KMS-11 (cell line): ENCODE measurements around the gene TOM1L1.

ENCODE experiments used
- H2AFZ ChIP-seq: fragments of 200-600 bp; sonication (generic); 2 replicates; pipeline ENCODE4 v1.6.1; 2016; ENCODE audit warnings: antibody characterized with exemption, mixed run types, low read depth
- H3K27ac ChIP-seq: fragments of 200-600 bp; sonication (generic); 2 replicates; pipeline ENCODE4 v1.6.1; 2016; ENCODE audit warnings: mild to moderate bottlenecking, mixed run types
- H3K27me3 ChIP-seq: fragments of 200-600 bp; sonication (generic); 2 replicates; pipeline ENCODE4 v1.6.1; 2017; ENCODE audit warnings: mild to moderate bottlenecking, low read depth, mixed run types, moderate library complexity; ENCODE audit not compliant: insufficient read depth
- H3K36me3 ChIP-seq: fragments of 200-600 bp; sonication (generic); 2 replicates; pipeline ENCODE4 v1.6.1; 2017; ENCODE audit warnings: mild to moderate bottlenecking, mixed run types; ENCODE audit not compliant: insufficient read depth
- H3K4me1 ChIP-seq: fragments of 200-600 bp; sonication (generic); 2 replicates; pipeline ENCODE4 v1.6.1; 2016; ENCODE audit warnings: mild to moderate bottlenecking, low read depth, mixed run types; ENCODE audit not compliant: poor library complexity, severe bottlenecking
- H3K4me2 ChIP-seq: fragments of 200-600 bp; sonication (generic); 2 replicates; pipeline ENCODE4 v1.7.0; 2016; ENCODE audit warnings: mild to moderate bottlenecking, mixed run types
- H3K4me3 ChIP-seq: fragments of 200-600 bp; sonication (generic); IDR thresholded peaks from 2 replicates; pipeline ENCODE4 v1.6.1; 2017; ENCODE audit warnings: low read depth, low read length, mixed read lengths; ENCODE audit not compliant: insufficient read depth
- H3K79me2 ChIP-seq: fragments of 200-600 bp; sonication (generic); 2 replicates; pipeline ENCODE4 v1.6.1; 2016; ENCODE audit warnings: low read depth, mixed run types; ENCODE audit not compliant: insufficient read depth
- H3K9ac ChIP-seq: fragments of 200-600 bp; sonication (generic); 2 replicates; pipeline ENCODE4 v1.6.1; 2016; ENCODE audit warnings: mild to moderate bottlenecking, mixed run types
- H4K20me1 ChIP-seq: fragments of 200-600 bp; sonication (generic); 2 replicates; pipeline ENCODE4 v1.6.1; 2016; ENCODE audit warnings: mild to moderate bottlenecking, mixed run types; ENCODE audit not compliant: insufficient read depth
- TF ChIP-seq, protein P1 (sequence below): fragments of 200-600 bp; sonication (generic); conservative IDR thresholded peaks from 2 replicates; pipeline ENCODE4 v1.6.1; 2017; ENCODE audit warnings: low read depth, mild to moderate bottlenecking, antibody characterized with exemption, low read length, moderate library complexity, mixed read lengths

TOM1L1 gene, protein sequence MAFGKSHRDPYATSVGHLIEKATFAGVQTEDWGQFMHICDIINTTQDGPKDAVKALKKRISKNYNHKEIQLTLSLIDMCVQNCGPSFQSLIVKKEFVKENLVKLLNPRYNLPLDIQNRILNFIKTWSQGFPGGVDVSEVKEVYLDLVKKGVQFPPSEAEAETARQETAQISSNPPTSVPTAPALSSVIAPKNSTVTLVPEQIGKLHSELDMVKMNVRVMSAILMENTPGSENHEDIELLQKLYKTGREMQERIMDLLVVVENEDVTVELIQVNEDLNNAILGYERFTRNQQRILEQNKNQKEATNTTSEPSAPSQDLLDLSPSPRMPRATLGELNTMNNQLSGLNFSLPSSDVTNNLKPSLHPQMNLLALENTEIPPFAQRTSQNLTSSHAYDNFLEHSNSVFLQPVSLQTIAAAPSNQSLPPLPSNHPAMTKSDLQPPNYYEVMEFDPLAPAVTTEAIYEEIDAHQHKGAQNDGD

DNA sequence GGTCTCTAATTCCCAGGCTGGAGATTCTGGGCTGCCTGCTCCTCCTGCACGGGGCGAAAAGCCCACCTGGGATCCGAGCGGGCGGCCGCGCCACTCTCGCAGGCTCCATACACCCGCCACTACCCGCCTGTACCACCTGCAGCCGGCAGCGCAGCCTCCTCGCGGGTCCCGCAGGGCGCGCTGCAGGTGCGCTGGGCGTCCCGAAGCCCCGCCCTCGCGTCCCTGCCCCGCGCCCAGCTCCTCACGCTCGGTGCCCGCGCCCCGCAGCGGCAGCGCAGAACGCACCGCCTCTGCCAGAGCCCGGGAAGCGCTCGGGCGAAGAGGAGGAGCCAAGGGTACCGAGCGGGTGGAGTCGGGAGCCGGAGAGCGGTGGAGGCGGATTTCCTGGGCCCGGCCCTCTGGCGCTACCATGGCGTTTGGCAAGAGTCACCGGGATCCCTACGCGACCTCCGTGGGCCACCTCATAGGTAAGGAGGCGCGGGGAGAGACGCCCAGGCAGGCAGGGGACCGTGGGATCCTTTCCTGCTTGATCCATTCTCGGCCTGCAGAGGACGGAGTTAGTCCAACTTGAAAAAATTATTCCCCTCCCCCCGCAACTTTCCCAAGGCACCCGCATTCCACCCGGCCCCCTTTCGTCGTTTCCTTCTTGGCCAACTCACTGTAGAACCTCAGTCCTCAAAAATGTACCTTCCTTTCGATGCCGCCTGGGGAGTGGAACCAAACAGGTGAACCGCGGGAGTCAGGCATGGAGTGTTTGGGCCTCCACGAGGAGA lies at the start of gene TOM1L1:
Gene TOM1L1 (plus strand): TSS at position 396 of the 773 bp plus-strand sequence. CDS start 14 bp downstream, at position 410.
- Histone ChIP-seq H3K27me3 (no peaks in the 10 kb centered on the region), H4K20me1 (no peaks in the 10 kb centered on the region), H3K79me2 (no peaks in the 10 kb centered on the region), H3K4me1 (no peaks in the 10 kb centered on the region), H3K4me2 (no peak within 1 kb of the TSS), H3K36me3 (no peaks in the 10 kb centered on the region), H2AFZ (no peak within 1 kb of the TSS), H3K9ac (no peak within 1 kb of the TSS), H3K27ac (no peak within 1 kb of the TSS), H3K4me3 (no peak within 1 kb of the TSS)
- TF ChIP-seq, protein P1, sequence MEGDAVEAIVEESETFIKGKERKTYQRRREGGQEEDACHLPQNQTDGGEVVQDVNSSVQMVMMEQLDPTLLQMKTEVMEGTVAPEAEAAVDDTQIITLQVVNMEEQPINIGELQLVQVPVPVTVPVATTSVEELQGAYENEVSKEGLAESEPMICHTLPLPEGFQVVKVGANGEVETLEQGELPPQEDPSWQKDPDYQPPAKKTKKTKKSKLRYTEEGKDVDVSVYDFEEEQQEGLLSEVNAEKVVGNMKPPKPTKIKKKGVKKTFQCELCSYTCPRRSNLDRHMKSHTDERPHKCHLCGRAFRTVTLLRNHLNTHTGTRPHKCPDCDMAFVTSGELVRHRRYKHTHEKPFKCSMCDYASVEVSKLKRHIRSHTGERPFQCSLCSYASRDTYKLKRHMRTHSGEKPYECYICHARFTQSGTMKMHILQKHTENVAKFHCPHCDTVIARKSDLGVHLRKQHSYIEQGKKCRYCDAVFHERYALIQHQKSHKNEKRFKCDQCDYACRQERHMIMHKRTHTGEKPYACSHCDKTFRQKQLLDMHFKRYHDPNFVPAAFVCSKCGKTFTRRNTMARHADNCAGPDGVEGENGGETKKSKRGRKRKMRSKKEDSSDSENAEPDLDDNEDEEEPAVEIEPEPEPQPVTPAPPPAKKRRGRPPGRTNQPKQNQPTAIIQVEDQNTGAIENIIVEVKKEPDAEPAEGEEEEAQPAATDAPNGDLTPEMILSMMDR = no peak

DNA sequence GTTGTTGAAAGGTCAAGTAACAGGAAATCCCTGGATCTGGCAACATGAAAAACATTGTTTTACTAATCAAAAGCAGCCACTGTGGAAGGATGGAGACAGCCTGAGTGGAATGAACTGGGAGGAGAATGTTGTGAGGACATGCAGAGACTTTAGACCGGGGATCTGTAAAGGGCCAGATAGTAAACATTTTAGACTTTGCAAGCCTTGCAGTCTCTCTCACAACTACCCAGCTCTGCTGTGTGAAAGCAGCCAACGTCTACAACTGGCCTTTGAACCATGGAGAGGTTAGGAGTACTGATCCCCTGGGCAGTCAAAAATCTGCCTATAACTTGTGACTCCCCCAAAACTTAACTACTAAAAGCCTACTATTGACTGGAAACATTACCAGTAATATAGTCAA lies 41.5 kb upstream of the TOM1L1 start:
- no peaks in the 10 kb centered on the region for H3K36me3 ChIP-seq
- H3K4me2 ChIP-seq = no peak overlapping the region

DNA sequence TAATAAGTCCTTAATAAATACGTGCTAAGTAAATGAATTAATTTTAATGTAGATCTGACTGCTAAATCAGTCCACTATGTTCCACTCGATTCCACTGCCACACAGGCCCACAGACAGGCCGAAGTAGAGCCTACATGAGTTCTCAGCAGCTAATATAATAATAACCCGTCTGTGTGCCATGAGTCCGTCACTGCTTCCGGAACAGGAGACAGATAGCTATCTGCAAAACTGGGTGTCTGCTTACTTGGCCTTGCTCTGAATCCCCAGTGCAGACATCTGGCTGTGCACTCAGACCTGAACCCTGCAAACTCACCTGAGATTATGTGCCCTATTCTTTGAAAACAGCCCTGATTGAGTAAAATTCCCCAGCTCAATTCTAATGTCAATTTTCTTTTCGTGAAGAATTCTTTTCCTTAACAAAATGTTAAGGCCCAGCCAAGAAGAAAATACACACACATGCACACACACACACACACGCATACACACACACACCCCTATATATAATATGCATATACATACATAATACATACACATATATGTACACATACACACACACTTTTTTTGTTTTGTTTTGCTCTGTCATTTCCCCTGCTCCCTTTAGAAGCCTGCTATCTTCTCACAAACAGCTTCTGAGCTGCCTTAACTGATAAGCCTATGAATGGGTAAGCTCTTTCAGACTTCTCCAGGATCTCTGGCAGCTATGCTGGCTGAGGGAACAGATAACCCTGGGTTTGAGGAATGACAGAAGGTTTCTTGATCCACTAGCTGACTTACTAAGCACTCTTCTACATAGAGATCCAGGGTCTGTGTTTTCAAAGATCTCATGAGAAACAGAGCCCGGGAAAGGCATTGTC lies 39.8 kb upstream of the TOM1L1 start:
- no peaks in the 10 kb centered on the region for H3K79me2 ChIP-seq
- no peaks in the 10 kb centered on the region for H3K27me3 ChIP-seq
- H4K20me1 ChIP-seq = no peaks in the 10 kb centered on the region
- H2AFZ ChIP-seq = no peak overlapping the region
- no peaks in the 10 kb centered on the region for H3K36me3 ChIP-seq
- TF ChIP-seq, protein P1 = no peak
- H3K27ac ChIP-seq = no peak overlapping the region
- H3K4me1 ChIP-seq = no peaks in the 10 kb centered on the region
- no peak overlapping the region for H3K9ac ChIP-seq
- no peak overlapping the region for H3K4me3 ChIP-seq
- no peak overlapping the region for H3K4me2 ChIP-seq

More for the DNA sequence above, 41.5 kb upstream of the TOM1L1 start:
- TF ChIP-seq, protein P1 = no peak
- Histone ChIP-seq H3K4me3 (no peak overlapping the region), H3K4me1 (no peaks in the 10 kb centered on the region), H3K27ac (no peak overlapping the region), H3K9ac (no peak overlapping the region), H4K20me1 (no peaks in the 10 kb centered on the region), H3K27me3 (no peaks in the 10 kb centered on the region), H2AFZ (no peak overlapping the region), H3K79me2 (no peaks in the 10 kb centered on the region)

DNA sequence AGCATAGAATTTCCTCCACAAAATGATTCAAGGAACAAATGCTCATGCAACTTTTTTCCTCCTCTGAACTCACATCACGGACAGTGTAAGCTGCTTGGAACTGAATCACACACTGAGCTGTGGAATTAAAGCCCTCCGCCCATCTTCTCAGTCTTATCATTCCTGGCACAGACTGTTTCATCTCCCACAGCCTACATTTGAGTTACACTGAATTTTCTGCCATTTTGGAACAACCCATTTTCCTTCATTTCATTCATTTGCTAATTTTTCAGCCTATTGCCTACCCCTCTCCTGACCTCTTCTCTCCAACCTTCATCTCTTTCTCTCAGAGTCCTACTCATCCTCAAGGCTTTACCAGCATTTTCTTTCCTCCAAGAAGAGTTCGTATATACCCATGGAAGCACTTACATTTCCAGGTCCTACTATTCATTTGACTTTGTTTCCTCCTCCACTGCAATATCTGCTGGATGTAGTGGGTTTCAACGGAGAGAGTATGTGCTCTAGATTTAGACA lies 39.1 kb upstream of the TOM1L1 start:
- H3K4me1 ChIP-seq = no peaks in the 10 kb centered on the region
- H3K4me2 ChIP-seq = no peak overlapping the region
- no peak overlapping the region for H3K4me3 ChIP-seq
- no peaks in the 10 kb centered on the region for H4K20me1 ChIP-seq
- no peak overlapping the region for H3K27ac ChIP-seq
- no peaks in the 10 kb centered on the region for H3K27me3 ChIP-seq
- no peaks in the 10 kb centered on the region for H3K79me2 ChIP-seq
- TF ChIP-seq, protein P1 = no peak
- no peaks in the 10 kb centered on the region for H3K36me3 ChIP-seq
- no peak overlapping the region for H3K9ac ChIP-seq
- no peak overlapping the region for H2AFZ ChIP-seq
